DOHH2 (cell line): ENCODE results near the gene SSH2.

Source experiments
- CTCF ChIP-seq: fragments of 200-600 bp; sonication (generic); IDR thresholded peaks from one replicate; pipeline ENCODE4 v1.5.1; 2014; ENCODE audit warnings: antibody characterized with exemption, mild to moderate bottlenecking, low read depth, low read length; ENCODE audit not compliant: poor library complexity, severe bottlenecking
- EZH2phosphoT487 ChIP-seq: fragments of 200-600 bp; sonication (generic); IDR thresholded peaks from 2 replicates; pipeline ENCODE4 v1.6.1; 2017; ENCODE audit warnings: borderline replicate concordance, mild to moderate bottlenecking, antibody characterized with exemption, low read length, moderate library complexity, mixed read lengths

- TF ChIP-seq CTCF (no peak), EZH2phosphoT487 (no peak)
Observed at GRCh38 chr17:29582772-29583171, 347.3 kb downstream of the SSH2 start.
